ENCODE data around the gene STK10.

The STK10 gene

DNA sequence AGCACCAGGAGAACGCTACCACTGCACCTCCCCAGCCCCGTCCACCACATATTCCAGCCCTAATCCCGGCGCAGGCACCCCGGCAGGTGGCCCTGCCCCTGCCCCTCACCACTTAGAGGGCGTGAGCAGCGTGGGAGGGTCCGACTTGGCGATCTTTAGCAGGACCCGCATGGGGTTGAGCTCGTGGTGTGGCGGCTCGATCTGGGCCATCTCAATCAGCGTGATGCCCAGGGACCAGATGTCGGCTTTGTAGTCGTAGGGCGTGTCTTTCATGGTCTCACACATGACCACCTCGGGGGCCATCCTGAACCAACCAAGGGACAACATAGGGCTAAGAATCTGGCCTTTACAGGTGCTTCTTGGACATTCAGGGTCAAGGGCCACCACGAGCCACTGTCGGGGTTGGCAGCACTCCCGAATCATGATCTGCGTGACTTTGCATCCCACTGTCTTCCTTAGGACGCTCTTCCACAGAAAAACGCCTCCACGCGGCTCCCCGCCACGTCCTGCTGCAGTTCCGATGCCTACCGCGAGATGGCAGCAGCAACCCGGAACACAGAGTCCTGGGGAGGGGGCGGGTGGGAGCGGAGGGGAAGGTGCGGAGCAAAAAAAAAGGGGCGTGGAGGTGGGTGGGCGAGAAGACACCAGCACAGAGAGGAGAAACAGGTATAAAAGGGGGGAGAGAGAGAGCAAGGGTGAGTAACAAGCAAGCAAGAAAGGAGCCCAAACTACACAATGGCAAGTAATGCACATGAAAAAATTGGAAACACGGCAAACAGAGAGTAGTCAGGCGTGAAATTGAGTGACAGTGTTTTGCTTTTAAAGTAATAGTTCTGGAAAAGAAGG is 81.3 kb downstream of the STK10 start:
- DNase-seq (ENCODE audit: low read depth) = no peak

DNA sequence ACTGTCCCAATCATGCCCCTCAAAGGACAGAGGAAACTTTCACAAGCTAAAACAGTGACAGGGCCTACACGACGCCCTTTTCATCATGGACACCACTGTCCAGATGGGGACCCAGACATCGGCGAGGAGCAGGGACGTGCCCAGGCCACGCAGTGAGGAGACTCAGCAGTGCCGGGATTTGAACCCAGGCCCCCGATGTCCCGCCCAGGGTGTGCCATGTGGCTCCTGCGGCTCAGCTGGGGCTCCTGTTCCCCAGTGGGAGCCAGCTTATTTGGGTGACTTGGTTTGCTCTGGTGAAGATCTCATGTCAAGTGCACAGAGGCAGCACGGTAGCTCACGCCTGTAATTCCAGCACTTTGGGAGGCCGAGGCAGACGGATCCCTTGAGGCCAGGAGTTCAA is 82.2 kb downstream of the STK10 start:
- no peak for DNase-seq (ENCODE audit: low read depth)

DNA sequence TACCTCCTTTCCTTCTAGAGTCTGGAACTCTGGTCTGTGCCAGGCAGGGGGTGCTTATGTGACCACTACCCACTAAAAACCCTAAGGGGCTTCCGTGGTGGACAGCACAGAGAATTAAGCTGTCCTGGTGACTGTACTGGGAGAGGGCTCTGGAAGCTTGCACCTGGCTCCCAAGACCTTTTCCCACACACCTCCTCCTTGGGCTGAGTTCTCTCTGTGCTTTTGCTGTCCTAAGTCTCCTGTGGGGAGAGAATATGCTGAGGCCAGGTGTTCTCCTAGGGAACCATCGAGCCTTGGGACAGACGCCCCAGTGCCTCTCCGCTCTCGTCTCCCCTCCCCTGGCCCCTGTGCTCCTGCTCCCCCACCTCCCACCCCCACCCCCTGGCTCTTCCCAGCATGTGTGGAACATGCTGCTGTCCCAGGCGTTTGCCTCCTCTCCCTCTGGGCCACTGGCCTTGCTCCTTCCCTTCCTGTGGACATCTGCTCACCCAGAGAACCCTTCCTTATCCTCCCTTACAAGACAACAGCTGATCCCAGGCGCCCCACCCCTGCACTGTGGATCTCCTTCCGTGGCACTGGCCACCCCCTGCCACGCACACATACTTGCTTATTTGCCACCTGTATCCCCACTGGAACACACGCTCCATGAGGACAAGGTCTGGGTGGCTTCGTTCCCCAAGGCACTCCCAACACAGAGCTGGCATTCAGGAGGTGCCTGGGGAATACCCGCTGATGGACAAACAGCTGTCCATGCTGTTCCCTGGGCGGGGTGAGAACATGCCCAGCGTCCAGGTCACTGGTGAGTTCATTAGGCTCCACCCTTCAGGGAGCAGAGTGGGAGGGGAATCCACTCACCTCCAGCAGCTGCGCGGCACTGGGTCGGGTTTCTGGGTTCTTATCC is 83.0 kb downstream of the STK10 start:
- no peak for DNase-seq (ENCODE audit: low read depth)

DNA sequence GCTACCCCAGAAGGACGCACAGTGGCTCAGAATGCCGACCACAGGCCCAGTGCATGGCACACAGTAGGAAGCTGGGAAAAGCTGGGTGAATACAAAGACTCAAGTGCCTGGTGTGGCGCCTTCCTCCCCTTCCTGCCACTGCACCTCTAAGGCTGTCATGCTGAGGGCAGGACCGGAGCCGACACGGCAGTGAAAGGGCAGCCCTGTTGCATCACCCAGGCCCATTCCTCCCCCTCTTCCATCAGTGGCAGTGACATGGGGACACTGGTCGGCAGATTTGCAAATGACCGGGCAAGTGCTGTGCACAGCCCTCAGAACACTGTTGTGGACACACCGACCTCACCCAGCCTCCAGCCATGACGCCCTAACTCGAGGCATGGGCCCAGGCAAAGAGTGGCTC is 84.0 kb downstream of the STK10 start:
- no peak for DNase-seq (ENCODE audit: low read depth)

DNA sequence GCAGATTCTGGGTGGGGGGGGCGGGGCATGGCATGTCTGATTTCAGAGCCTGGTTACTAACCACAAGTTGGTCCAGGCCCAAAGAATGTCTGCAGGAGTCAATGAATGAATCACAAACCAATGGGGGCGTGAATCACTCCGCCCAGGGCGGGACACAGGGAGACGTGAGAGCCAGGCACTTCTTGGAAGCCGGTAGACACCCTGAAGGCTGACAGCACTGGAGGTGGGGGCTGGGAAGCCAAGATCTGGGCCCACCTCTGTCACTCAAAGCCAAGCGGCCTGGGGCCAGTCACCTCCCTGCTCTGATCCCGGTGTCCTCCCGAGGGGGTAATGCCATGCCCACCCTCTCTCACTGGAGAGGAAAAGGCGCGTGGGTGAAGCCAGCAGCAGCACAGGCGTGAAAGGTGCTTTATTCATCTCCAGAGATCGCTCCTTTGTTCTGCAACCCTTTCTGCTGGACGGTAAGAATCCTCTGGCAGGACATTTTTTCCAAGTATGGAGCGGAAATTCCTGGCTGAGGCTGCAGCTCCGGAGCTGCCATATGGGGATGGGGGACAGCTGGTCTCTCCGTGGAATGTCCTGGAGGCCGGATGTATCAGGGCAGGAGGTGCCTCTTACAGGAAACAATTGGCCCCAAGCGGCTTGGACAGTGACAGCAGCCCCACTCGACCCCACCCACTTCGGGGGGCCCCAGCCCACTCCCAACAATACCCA is 85.0 kb downstream of the STK10 start:
- peak; percentile 92 for DNase-seq (ENCODE audit: low read depth)

DNA sequence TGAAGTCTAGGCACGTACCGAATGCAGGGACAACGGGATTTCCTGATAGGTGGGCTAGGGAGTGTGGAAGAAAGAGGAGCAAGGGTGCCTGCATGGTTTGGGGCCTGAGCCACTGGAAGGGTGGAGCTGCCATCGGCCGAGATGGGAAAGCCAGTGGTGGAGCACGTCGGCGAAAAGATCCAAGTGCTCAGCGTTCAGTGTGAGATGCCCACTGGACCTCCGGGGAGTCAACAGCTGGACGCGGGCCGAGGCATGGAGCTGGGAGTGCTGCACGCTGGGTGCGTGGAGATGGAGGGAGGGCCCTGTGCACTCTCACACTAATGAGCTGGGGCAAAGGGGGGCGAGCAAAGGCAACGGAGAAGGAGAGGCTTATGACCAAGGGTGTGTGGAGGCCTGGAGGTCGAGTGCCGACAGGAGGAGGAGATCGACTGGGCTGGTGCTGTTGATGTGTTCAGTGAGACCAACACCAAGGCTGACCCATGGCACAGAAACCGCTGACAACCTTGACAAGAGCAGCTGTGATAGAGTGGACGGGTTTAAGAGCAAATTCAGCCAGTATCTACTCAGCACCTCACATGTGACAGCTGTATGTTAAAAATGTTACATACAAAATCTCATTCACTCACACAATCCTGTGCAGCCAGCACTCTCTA is 85.7 kb downstream of the STK10 start:
- DNase-seq (ENCODE audit: low read depth) = no peak

DNA sequence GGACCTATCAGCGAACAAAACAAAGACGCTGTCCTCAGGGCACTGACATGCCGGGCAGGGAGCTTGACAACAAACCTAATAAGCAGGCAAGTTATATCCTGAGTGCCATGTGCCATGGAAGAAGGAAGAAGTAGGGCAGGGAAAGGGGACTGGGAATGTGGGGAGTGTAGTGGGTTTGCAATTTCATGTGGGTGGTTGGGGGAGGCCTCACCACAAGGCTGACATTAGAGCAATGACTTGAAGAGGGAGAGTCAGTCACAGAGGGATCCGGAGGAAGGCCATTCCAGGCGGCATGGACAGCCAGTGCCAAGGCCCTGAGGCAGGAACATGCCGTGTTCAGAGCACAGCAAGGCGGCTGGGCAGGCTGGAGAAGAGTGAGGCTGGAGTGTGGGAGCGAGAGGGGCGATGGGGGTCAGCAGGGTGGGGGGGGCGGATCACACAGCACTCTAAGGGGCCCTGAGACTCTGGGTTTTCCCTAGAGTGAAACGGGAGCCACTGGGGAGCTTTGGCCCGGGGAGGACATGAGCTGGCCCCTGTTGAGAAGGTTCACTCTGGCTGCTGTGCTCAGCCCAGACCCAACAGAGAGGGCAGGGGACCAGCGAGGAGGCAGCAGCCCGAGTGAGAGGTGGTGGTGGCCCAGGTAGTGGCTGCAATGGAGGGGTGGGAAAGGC is 86.3 kb downstream of the STK10 start:
- DNase-seq (ENCODE audit: low read depth) = no peak

DNA sequence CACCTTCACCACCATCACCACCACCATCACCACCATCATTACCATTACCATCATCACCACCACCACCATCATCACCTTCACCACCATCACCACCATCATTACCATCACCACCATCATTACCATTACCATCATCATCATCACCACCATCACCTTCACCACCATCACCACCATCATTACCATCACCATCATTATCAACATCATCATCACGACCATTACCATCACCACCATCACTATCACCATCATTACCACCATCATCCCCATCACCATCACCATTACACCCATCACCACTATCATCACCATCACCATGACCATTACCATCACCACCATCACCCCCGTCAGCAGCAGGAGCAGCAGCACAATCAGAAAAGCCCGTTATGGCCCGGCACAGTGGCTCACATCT is 89.1 kb downstream of the STK10 start:
- DNase-seq (ENCODE audit: low read depth) = no peak

DNA sequence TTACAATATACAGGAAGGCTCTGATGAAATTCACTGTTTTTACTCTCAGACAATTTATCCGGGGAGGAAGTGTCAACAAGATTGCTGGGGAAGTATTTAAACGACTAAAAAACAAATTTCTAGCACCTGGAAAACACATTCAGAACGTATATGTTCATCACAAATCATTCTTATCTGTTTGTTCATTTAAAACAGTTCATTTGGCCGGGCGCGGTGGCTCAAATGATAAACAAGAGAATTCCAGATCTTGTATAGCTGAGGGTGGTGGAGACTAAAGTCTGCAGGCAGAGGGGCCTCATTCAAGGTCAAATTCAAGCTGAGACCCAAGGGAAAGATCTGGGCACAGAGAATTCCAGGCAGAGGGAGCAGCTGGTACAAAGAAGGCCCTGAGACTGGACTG is 90.0 kb downstream of the STK10 start:
- no peak for DNase-seq (ENCODE audit: low read depth)

DNA sequence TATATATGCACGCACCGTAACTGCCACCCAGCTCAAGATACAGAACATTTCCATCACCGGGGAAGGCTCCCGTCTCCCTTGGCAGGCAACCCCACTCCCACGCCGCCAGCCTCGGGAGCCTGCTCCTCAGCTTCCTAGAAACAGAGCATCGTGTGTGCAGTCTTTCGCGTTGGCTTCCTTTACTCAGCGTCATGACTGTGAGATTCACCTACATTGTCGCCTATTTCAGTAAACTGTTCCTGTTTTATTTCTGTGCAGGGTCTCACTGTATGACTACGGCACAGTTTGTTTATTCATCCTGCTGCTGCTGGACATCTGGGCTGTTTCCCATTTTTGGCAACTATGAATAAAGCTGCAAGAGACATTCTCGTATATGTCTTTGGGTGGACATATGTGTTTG is 90.7 kb downstream of the STK10 start:
- no peak for DNase-seq (ENCODE audit: low read depth)

DNA sequence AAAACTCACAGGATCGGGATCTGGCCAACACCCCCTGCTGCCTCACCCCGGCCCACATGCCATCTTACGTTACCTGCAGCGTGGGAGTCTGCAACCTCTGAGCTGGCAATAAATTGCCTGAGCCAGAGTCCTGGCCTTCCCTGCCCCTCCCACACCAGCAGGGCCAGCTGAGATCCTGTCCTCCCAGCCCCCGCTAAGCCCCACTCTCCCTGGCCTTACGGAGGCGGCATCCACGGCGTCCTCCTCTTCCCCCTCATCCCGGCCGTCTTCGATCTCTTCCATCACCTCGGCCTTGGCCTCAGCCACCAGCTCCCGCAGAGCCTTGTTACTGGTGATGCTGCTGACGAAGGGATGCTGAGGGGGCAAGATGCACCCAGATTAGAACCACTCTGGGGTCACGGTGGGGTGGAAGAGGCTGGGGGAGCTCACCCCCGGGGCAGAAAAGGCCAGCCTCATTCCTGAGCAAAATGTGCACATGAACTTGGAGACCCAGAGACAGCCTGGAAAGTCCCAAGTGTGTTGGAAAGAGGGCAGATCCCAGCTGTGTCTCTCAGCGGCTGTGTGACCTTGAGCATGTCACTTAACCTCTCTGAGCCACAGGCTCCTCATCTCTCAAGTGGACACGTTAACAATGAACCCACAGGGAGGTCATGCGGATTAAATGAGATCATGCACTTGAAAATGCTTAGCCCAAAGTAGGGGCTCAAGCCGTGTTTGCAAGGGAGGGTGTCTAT is 91.7 kb downstream of the STK10 start:
- no peak for DNase-seq (ENCODE audit: low read depth)

DNA sequence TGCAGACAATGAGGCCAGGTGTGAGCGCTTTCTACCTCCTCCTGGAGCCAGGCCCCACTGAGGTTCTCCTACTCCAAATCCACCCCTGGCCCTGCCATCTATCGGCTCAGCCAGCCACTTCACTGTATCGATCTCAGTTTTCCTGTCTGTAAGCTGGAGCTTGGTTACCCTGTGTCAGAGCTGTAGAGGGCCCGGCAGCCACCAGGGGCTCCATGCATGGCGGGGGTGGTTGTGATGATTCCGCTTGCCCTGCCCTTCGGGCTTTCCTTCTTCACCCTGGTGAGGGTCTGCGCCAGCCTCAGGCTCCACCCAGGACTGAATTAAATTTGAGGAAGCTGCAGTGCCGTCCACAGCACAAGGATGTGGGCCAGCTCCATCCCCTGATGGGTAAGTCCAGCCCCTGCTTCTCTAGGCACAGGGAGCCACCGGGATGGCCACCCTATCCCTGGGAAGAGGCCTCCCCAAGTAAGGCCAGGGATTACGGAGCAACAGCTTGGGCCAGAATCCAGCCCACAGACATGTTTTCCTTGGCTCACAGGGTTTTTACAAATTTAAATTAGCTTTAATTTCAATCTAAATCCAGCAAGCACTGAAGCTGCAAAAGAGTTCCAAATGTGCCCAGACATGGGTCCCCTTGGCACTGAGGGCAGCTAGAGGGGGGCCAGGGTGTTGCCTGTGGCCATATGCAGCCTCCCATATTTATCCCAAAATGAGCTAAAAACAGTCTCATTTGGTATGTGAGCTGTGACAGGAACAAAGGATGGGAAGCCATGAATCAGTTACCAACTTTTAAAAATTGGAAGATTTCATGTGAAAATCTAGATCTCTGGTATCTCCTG is 92.4 kb downstream of the STK10 start:
- DNase-seq (ENCODE audit: low read depth) = no peak

DNA sequence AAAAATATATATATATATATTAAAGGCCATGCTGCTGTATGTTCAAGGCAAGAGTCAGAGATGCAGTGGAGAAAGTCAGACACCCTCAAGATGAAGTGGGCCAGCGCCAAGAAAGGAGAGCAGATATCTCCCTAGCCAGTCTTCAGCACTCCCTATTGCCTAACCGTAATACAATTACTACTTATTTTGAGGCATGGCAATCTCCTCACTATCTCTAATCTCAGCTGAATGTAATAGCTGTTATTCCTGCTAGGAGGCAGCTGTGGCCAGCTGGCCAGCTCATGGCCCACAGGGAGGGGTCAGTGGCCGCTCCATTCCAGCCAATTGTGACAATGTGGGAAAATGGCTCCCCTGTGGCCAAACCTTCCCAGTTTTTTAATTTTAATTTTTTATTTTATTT is 94.1 kb downstream of the STK10 start:
- no peak for DNase-seq (ENCODE audit: low read depth)

DNA sequence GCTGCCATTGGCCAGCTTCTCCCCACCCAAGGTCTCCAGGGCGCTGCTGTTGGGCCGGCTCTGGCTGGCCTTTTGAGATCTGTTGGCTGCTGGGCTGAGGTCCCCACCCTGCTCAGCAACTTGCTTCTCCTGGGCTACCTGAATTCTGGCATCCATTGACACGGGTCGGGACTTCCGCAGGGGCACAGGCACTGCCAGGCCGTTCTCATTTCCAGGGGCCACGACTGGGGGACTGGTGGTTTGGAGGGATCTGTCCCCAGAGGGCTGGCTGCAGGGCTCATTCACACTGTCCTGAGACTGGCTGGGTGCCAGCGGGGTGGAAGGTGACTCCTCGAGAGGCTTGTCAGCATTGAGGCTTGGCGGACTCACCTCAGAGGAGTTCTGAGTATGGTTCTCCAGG is 94.5 kb downstream of the STK10 start:
- no peak for DNase-seq (ENCODE audit: low read depth)

DNA sequence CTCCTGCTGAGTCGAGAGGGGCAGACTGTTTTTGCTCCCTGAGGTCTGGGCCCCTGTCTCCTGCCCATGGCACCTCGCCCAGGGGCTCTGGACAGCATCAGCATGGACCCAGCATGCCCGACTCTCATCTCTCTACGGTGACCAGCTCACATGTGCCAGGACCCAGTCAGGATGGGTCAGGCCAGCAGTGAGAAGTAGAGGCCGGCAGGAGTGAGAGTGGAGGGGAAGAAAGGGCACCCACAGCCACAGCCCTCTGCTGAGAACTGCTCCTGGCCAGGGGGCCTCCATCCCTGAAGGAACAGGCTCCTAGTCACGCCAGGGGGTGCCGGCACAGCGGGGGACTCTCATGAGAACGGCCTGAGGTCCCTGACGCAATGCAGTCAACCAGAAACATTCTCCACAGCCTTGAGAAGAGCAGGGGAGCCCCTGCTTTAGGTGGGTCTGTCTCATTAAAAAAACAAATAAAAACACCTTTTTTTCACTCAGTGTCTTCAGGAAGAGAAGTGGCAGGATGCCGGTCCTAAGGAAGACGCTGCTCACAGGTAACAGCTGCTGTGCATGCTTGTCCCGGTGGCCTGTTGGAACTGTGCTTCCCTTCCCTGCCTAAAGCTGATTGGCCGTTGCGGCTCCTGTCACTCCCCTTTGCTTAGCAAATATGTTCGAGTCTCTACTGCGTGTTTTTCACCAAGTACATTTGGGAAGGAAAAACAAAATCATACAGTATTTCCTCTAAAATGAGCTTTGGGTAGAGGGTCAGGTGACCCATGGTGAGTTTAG is 95.9 kb downstream of the STK10 start:
- no peak for DNase-seq (ENCODE audit: low read depth)

DNA sequence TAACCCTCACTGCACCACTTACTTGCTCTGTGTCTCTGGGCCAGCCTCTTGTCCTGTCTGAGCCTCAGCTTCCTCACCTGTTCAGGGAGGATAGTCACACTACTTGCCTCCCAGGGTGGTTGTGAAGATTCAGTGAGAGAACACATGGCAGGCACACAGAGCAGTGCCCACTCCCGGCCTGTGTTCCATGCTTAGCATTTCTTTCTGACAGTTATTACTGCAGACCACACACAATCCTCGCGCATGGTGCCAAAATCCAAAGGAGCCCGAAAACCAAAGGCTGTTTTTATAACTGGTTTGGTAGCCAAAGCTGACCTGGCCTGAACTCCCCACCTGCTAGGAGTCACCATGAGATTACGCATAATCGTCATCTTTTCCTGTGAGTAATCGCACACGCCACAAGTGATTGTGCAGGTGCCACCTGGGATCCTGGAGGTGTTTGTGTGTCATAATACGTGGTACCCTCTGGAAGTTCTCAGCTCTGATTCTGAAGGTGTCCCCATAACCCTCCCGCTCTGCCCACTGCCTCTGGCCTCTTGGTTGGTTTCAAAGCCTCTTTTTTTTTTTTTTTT is 97.0 kb downstream of the STK10 start:
- no peak for DNase-seq (ENCODE audit: low read depth)

DNA sequence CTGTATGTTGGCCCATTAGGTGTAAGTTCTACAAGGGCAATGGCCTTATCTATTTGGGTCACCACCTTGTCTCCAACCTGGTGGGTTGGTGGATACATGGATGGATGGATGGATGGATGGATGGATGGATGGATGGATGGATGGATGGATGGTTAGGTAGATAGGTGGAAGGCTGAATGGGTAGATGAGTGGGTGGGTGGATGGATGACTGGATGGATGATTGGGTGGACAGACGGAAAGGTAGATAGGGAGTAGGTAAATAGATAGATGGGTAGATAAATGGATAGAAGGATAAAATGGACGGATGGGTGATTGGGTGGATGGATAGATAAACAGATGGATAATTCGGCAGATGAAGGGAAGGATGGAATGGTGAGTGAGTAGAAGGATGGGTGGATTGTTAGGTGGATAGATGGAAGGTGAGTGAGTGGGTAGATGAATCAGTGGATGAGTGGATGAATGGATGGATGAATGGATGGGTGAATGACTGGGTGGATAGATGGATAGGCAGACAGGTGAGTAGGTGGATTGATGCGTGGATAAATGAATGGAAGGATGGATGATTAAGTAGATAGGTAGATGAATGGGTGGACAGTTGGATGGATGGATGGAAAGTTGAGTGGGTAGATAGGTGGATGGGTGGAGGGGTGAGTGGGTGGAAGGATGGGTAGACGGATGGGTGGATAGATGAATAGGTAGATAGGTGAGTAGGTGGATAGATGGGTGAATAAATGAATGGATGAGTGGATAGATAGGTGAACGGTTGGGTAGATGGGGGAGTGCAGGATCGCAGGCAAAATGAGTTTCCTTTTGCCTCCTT is 98.5 kb downstream of the STK10 start:
- no peak for DNase-seq (ENCODE audit: low read depth)

DNA sequence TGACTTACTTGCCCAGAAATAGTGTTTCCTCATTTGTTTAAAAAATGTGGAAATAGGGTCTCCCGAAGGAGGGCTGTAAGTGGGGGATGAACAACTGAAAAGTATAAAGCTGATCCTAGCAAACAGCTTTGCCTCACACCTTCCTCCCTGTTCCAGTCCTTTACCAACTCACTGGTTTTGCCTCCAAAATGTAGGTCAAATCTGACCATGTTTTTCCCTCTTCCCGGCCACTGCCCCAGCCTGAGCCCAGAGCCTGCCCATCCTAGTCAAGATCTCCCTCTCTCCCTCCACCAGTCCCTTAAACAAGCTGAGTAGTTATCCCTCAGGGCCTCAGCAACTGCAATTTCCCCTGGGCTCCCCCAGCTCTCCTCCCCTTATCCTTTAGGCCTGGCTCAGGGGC is 99.2 kb downstream of the STK10 start:
- no peak for DNase-seq (ENCODE audit: low read depth)

Measured in GM04504 (cell line).